PC-9 (cell line): ENCODE results near the gene MPND. TPM values are rescaled to one million over a fixed set of nuclear protein-coding genes. Genes with fewer than 3 reads are reported as not detected.

Experiments
- BruUV-seq: library from RNA; stranded (reverse); fragments of 400-500 nt; replicated peaks from 2 replicates; lab custom pipeline; 2021; lab: Mats Ljungman, UMichigan
- CTCF ChIA-PET: fragments of 300-600 bp; sonication (Branson Sonifier 250); formaldehyde crosslinking; loops from one replicate; lab custom pipeline; 2022; ENCODE audit warnings: antibody characterized with exemption; lab: Charles Lee
- POLR2A ChIA-PET: fragments of 300-600 bp; sonication (Branson Sonifier 250); formaldehyde crosslinking; loops from one replicate; lab custom pipeline; 2022; ENCODE audit warnings: antibody characterized with exemption; ENCODE audit not compliant: unreplicated experiment; lab: Charles Lee
- DNase-seq, 2 experiments: peaks; one replicate each; pipeline versions ENCODE4 v3.0.0 to v3.0.0-alpha.2; 2015 to 2022; ENCODE audit warnings: mixed read lengths in 1 of 2
- H2AFZ ChIP-seq: fragments of 200-600 bp; sonication (generic); 2 replicates; pipeline ENCODE4 v1.8.1; 2017; ENCODE audit warnings: antibody characterized with exemption
- H3F3A ChIP-seq: fragments of 200-600 bp; sonication (generic); 2 replicates; pipeline ENCODE4 v1.8.1; 2017; ENCODE audit warnings: antibody characterized with exemption, mild to moderate bottlenecking, low read depth; ENCODE audit not compliant: insufficient read depth
- H3K27ac ChIP-seq: fragments of 200-600 bp; sonication (generic); 2 replicates; pipeline ENCODE4 v1.6.1; 2016; ENCODE audit warnings: mixed run types
- H3K27me3 ChIP-seq: fragments of 200-600 bp; sonication (generic); 2 replicates; pipeline ENCODE4 v1.6.1; 2016; ENCODE audit warnings: low read depth, mixed run types; ENCODE audit not compliant: insufficient read depth
- H3K36me3 ChIP-seq: fragments of 200-600 bp; sonication (generic); 2 replicates; pipeline ENCODE4 v1.6.1; 2016; ENCODE audit warnings: low read depth, mixed run types
- H3K4me1 ChIP-seq: fragments of 200-600 bp; sonication (generic); replicated peaks from 2 replicates; pipeline ENCODE4 v1.6.1; 2016; ENCODE audit warnings: mixed run types; ENCODE audit not compliant: insufficient read depth
- H3K4me2 ChIP-seq: fragments of 200-600 bp; sonication (generic); 2 replicates; pipeline ENCODE4 v1.6.1; 2017; ENCODE audit warnings: mixed run types
- H3K4me3 ChIP-seq: fragments of 200-600 bp; sonication (generic); 2 replicates; pipeline ENCODE4 v1.6.1; 2016; ENCODE audit warnings: mixed run types
- H3K79me2 ChIP-seq: fragments of 200-600 bp; sonication (generic); 2 replicates; pipeline ENCODE4 v1.6.1; 2017; ENCODE audit warnings: low read depth, mixed run types
- H3K9me2 ChIP-seq: fragments of 200-600 bp; sonication (generic); 2 replicates; pipeline ENCODE4 v1.8.1; 2017; ENCODE audit warnings: mild to moderate bottlenecking; ENCODE audit not compliant: insufficient read depth
- H3K9me3 ChIP-seq: fragments of 200-600 bp; sonication (generic); 2 replicates; pipeline ENCODE4 v1.8.1; 2016; ENCODE audit warnings: low read depth; ENCODE audit not compliant: insufficient read depth
- H4K20me1 ChIP-seq: fragments of 200-600 bp; sonication (generic); 2 replicates; pipeline ENCODE4 v1.8.1; 2017; ENCODE audit not compliant: insufficient read depth
- EZH2 ChIP-seq: fragments of 200-600 bp; sonication (generic); IDR thresholded peaks from 2 replicates; pipeline ENCODE4 v1.8.0; 2017; ENCODE audit warnings: antibody characterized with exemption, low read depth
- intact Hi-C: fragments of 100-400 bp; cut with micrococcal nuclease; formaldehyde crosslinking; loops from one replicate; pipeline ENCODE4 v1.10.0; 2022; ENCODE audit not compliant: unreplicated experiment
- total RNA-seq: library from RNA; stranded (reverse); gene quantifications from 2 replicates; pipeline ENCODE4 v1.2.3, GENCODE V29; 2021
- TF ChIP-seq, protein P1 (sequence below): fragments of 200-600 bp; sonication (generic); conservative IDR thresholded peaks from 2 replicates; pipeline ENCODE4 v1.6.1; 2017; ENCODE audit warnings: mixed run types, antibody characterized with exemption, mild to moderate bottlenecking, moderate library complexity

Gene MPND
- total RNA-seq, 1 experiment from 2014 or later: 12.6 TPM

DNA sequence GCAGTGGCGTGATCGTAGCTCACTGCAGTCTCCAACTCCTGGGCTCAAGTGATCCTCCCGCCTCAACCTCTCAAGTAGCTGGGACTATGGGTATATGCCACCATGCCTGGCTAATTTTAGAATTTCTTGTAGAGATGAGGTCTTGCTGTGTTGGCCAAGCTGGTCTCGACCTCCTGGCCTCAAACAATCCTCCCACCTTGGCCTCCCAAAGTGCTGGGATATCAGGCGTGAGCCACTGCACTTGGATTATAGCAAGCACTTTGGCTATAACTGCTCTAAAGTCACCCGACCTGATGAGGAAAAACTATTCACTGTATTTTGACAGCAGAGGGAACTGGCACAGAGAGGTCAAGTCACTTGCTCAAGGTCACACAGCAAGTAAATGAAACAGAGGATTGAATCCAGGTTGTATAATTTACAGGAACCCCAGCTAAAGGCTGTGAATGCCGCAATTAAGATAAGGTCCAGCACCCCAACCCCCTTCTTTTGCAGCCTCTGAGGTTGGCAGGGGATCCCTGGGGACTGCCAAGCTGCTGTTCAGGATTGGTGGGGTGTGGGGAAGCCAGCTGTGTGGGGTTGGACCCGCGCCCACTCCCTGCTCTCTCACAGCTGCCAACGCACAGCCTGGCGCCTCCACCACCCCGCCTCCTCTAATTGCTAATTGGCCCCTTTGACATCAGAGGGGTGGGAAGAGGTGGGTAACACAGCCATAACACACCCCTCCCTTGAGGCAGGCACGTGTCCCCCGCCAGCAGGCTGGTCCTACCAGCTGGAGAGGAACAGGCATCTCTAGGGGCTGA is 47.2 kb upstream of the MPND start:
- no peaks in the 10 kb centered on the region for H3K36me3 ChIP-seq
- TF ChIP-seq EZH2: no peak
- TF ChIP-seq, protein P1, sequence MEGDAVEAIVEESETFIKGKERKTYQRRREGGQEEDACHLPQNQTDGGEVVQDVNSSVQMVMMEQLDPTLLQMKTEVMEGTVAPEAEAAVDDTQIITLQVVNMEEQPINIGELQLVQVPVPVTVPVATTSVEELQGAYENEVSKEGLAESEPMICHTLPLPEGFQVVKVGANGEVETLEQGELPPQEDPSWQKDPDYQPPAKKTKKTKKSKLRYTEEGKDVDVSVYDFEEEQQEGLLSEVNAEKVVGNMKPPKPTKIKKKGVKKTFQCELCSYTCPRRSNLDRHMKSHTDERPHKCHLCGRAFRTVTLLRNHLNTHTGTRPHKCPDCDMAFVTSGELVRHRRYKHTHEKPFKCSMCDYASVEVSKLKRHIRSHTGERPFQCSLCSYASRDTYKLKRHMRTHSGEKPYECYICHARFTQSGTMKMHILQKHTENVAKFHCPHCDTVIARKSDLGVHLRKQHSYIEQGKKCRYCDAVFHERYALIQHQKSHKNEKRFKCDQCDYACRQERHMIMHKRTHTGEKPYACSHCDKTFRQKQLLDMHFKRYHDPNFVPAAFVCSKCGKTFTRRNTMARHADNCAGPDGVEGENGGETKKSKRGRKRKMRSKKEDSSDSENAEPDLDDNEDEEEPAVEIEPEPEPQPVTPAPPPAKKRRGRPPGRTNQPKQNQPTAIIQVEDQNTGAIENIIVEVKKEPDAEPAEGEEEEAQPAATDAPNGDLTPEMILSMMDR: no peak
- DNase-seq: no peak
- H3K4me2 ChIP-seq: no peak overlapping the region
- no peaks in the 10 kb centered on the region for H3K4me1 ChIP-seq
- POLR2A ChIA-PET: no interaction called here
- no peak overlapping the region for H3K27ac ChIP-seq
- H3K9me2 ChIP-seq: no peaks in the 10 kb centered on the region
- intact Hi-C loops: no loop called here
- H4K20me1 ChIP-seq: no peaks in the 10 kb centered on the region
- H2AFZ ChIP-seq: no peak overlapping the region
- H3K4me3 ChIP-seq: no peak overlapping the region
- no TSS peak for BruUV-seq
- no peaks in the 10 kb centered on the region for H3K79me2 ChIP-seq
- no peaks in the 10 kb centered on the region for H3K27me3 ChIP-seq
- H3F3A ChIP-seq: no peaks in the 10 kb centered on the region
- no peaks in the 10 kb centered on the region for H3K9me3 ChIP-seq
- CTCF ChIA-PET: no interaction called here

DNA sequence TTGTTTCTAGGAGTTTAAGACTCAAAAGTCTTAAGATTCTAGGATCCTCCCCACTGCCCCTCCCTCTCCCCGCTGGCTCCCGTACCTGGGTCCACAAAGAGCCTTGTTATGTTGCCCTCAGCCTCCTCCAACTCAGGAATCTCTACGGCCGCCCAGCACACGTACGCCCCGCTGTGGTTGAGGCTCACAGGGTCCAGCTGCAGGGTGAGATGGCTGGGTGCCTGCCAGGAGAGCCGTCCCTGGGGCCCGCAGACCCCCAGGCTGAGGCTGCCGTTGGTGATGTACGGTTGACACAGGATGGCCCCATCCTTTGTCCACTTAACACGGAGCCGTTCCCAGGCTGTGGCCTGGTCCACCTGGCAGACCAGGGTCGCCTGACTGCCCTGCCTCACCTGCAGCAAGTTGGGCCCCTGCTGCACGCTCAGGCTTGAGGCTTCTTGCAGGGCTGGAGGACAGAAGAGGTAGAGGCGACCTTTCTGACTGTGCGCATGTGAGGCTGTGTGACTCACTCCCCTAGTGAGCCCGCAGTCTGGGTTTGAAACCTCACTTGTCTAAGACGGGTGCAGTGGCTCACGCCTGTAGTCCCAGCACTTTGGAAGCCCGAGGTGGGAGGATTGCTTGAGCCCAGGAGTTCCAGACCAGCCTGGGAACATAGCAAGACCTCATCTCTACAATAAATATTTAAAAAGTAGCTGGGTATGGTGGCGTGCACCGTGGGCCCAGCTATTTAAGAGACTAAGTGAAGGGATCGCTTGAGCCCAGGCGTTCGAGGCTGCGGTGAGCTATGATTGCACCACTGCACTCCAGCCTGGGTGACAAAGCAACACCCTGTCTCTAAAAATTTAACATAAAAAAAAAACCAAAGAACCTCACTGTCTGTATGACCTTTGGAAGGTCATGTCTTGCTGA is 45.2 kb upstream of the MPND start:
- ChIA-PET CTCF (no interaction called here), POLR2A (interaction anchor here (0.7 kb wide), 1 partner anchor 255 kb away, joined by 26 read pairs; no protein-coding TSS in a partner anchor)
- Histone ChIP-seq H3K27ac (no peak overlapping the region), H4K20me1 (no peaks in the 10 kb centered on the region), H3F3A (no peaks in the 10 kb centered on the region), H3K4me2 (no peak overlapping the region), H3K4me3 (no peak overlapping the region), H3K27me3 (no peaks in the 10 kb centered on the region), H3K9me2 (no peaks in the 10 kb centered on the region), H2AFZ (no peak overlapping the region), H3K4me1 (no peaks in the 10 kb centered on the region), H3K79me2 (no peaks in the 10 kb centered on the region), H3K9me3 (no peaks in the 10 kb centered on the region), H3K36me3 (no peaks in the 10 kb centered on the region)
- no peak for DNase-seq
- intact Hi-C loops: no loop called here
- TF ChIP-seq, protein P1: no peak
- no peak for TF ChIP-seq EZH2
- no TSS peak for BruUV-seq

DNA sequence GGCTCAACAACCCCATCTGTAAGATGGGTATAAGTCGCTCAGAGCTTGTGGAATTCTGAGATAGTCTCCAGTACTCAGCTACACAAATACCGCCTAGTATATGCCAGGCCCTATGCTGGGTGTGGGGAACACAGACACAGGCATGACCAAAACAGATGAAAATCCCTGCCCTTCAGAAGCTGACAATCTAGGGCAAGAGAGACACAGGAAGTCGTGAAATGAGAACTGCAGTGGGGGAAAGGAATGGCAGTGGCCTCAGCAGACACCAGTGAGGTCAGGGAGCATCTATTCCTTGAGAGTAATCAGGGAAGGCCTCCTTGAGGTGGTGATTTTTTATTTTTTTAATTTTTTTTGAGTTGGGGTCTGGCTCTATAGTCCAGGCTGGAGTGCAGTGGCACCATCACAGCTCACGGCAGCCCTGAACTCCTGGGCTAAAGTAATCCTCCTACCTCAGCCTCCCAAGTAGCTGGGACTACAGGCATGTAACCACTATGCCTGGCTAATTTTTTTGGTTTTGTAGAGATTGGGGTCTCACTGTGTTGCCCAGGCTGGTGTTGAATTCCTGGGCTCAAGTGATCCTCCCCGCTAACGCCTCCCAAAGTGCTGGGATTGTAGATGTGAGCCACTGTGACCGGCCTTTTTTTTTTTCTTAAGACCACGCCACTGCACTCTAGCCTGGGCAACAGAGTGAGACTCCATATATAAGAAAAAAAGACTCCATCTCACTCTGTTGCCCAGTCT is 44.4 kb upstream of the MPND start:
- no peaks in the 10 kb centered on the region for H3K9me3 ChIP-seq
- ChIA-PET POLR2A (no interaction called here), CTCF (no interaction called here)

More for the DNA sequence above, 44.4 kb upstream of the MPND start:
- Histone ChIP-seq H3K4me3 (no peak overlapping the region), H3K4me1 (no peaks in the 10 kb centered on the region), H3K27ac (no peak overlapping the region), H4K20me1 (no peaks in the 10 kb centered on the region), H3K4me2 (no peak overlapping the region), H3F3A (no peaks in the 10 kb centered on the region), H2AFZ (no peak overlapping the region), H3K9me2 (no peaks in the 10 kb centered on the region), H3K27me3 (no peaks in the 10 kb centered on the region), H3K79me2 (no peaks in the 10 kb centered on the region), H3K36me3 (no peaks in the 10 kb centered on the region)
- intact Hi-C loops: no loop called here
- BruUV-seq: no TSS peak
- DNase-seq: no peak
- TF ChIP-seq, protein P1: no peak
- no peak for TF ChIP-seq EZH2
